Pancreas (tissue), 10 donors: Measurements from ENCODE around the gene UGT2B10. TPM values are rescaled to one million over a fixed set of nuclear protein-coding genes. Genes with fewer than 3 reads are reported as not detected.

ENCODE experiments used
- ATAC-seq, 4 donors: fragments of 200-7000 bp; cut with Tn5 transposase; one replicate each; pipeline versions ENCODE4 v1.8.0 to v1.9.1; 2020; ENCODE audit warnings: mild to moderate bottlenecking in 4 of 4, moderate library complexity in 4 of 4
- DNase-seq, 6 donors: peaks; one replicate each; pipeline ENCODE4 v3.0.0-alpha.2; 2020
- FAIRE-seq: peaks from 2 replicates; lab custom pipeline; 2012; peaks lifted over from hg19 to GRCh38; lab: Jason Lieb, UNC
- H3K27ac ChIP-seq, 4 donors: fragments of 200-600 bp; sonication (generic); 1 replicate in 3 of 4; 2 replicates in 1 of 4; pipeline versions ENCODE4 v1.5.0 to v1.8.0; 2020
- H3K27me3 ChIP-seq, 4 donors: fragments of 200-600 bp; one replicate each; pipeline ENCODE4 v1.8.0; 2021
- H3K36me3 ChIP-seq, 3 donors: fragments of 200-600 bp; sonication (generic) in 1 of 3; one replicate each; pipeline versions ENCODE4 v1.5.0 to v1.8.0; 2020 to 2021
- H3K4me1 ChIP-seq, 3 donors: fragments of 200-600 bp; one replicate each; pipeline ENCODE4 v1.8.0; 2021
- H3K4me3 ChIP-seq, 4 donors: fragments of 200-600 bp; sonication (generic) in 2 of 4; one replicate each; pipeline versions ENCODE4 v1.5.0 to v1.8.0; 2020 to 2021
- H3K9me3 ChIP-seq, 4 donors: fragments of 200-600 bp; one replicate each; pipeline ENCODE4 v1.8.0; 2021
- CTCF ChIP-seq, 4 donors: fragments of 200-600 bp; sonication (generic) in 3 of 4; IDR thresholded peaks; one replicate each; pipeline versions ENCODE4 v1.5.0 to v1.8.0; 2021; ENCODE audit warnings: antibody characterized with exemption in 4 of 4
- WGBS, 2 donors: extraction: QIAGEN DNeasy Blood & Tissue Kit; methylation state at CpG; one replicate each; pipeline ENCODE4 v1.1.7; 2013; 5-methylcytosine and 5-hydroxymethylcytosine counted together
- intact Hi-C, 3 donors: fragments of 100-400 bp; cut with DNase I; formaldehyde crosslinking; loops; one replicate each; pipeline versions ENCODE4 v1.11.1 to v1.14.2; 2022
- polyA plus RNA-seq, 2 donors: library from polyadenylated mRNA; stranded (reverse); fragments of 200-250 nt; gene quantifications; one replicate each; pipeline ENCODE4 v1.2.3, GENCODE V29; 2013
- total RNA-seq, 6 donors: library from RNA; stranded (reverse); fragmentation: NEBNext Ultra II Directional in 4 of 6; extraction: Animal tissue kit (Norgen Biotek cat#: 25700) in 4 of 6; gene quantifications; one replicate each; pipeline versions ENCODE4 v1.2.1 to v1.2.4, GENCODE V29; 2021 to 2023
- donor health status: healthy with polysubstance abuse.
- donor health status: DM: no; HTN: no; CAD: no; lungs with moderate emphysema.
- donor health status: DM: no; HTN: no; CAD: no.
- donor health status: control.
- donor health status: control.
- donor health status: Bipolar disorder and iron deficiency.
- donor health status: DM: yes; HTN: yes; CAD: no.
- donor health status: DM: no; HTN: no; CAD: no.
- donor health status: DM: no; HTN: no; CAD: no.
- donor health status: DM: yes; HTN: yes; CAD: no.

The UGT2B10 gene
- total and polyA plus RNA-seq, 8 donors = 0.25 TPM; not detected in 7

DNA sequence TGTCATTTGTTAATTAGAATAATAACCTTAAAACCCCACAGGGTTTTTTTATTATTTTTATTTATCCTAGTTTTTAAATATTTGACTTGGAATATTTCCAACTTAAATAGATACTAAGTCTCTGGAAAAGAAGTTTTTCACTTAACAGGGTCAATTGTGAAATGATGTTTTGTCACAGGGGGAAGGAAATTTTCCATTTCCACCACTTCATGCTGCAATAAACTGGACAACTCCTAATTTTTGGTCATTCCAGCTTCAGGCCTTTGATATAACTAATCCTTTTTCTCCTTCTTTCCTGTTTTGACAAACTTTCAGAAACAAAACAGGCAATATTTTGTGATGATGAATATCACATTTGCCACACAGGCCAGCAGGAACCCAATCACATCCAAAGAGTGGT is 45.3 kb downstream of the UGT2B10 start:
- TF ChIP-seq CTCF (IDR thresholded peaks at IDR 0.05) = no peak
- ATAC-seq (no peak), FAIRE-seq (no peak)

GRCh38 chr4:68864438-68865187 is 48.8 kb downstream of the UGT2B10 start:
- WGBS, 2 donors = 22 to 26% methylated on average over 6 of the region's 6 CpGs
- DNase-seq = peak in 4 of 6 donors; percentile 41 to 78 (median 60)
- TF ChIP-seq CTCF (IDR thresholded peaks at IDR 0.05) = no peak
- Histone ChIP-seq H3K27ac (peak overlapping the region; percentile 67 to 83 (median 74)), H3K9me3 (no peaks in the 10 kb centered on the region), H3K4me1 (peaks cover 10 to 66% (median 32%) of the 10 kb centered on the region in 3 donors), H3K36me3 (no peaks in the 10 kb centered on the region), H3K4me3 (peak overlapping the region in 1 of 4 donors; percentile 27), H3K27me3 (no peaks in the 10 kb centered on the region)
- peak; percentile 73 to 87 (median 85) for ATAC-seq
- peak; percentile 63 for FAIRE-seq
- intact Hi-C loops = no loop called here

More for the DNA sequence above, 45.3 kb downstream of the UGT2B10 start:
- Histone ChIP-seq H3K27me3 (no peaks in the 10 kb centered on the region), H3K36me3 (no peaks in the 10 kb centered on the region), H3K27ac (no peak overlapping the region), H3K9me3 (peaks cover 0 to 3% (median 0%) of the 10 kb centered on the region in 4 donors), H3K4me1 (peaks cover 4 to 46% (median 20%) of the 10 kb centered on the region in 3 donors), H3K4me3 (no peak overlapping the region)
- no peak for DNase-seq
- intact Hi-C loops = no loop called here

DNA sequence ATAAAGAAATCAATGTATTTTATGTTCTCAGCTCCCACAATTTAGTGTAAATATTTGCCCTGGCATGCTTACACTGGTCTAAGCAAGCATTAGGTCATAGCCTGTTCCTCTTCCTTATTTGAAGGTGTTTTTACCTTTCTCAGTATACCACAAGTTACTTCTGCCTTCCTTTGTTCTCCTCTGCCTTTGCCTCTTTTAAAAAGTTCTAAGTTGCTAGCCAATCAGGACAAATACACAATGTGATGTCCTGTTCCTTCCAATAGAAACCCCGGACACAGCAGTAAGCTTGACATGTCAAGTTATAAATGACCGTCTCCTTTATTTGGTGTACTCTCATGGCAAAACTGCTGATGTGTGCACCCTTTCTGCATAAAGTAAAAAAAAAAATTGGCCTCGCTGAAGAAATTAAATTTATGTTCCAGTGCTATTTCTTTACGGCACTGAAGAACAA is 49.4 kb downstream of the UGT2B10 start:
- intact Hi-C loops = no loop called here
- Histone ChIP-seq H3K36me3 (no peaks in the 10 kb centered on the region), H3K4me3 (no peak overlapping the region), H3K4me1 (peaks cover 10 to 63% (median 32%) of the 10 kb centered on the region in 3 donors), H3K27me3 (no peaks in the 10 kb centered on the region), H3K9me3 (no peaks in the 10 kb centered on the region), H3K27ac (peak overlapping the region; percentile 67 to 83 (median 74))
- 23 to 27% methylated on average over 4 of the region's 4 CpGs for WGBS, 2 donors
- DNase-seq (peak in 3 of 6 donors; percentile 19 to 50 (median 44)), FAIRE-seq (peak; percentile 32), ATAC-seq (peak; percentile 83 to 91 (median 85))
- TF ChIP-seq CTCF (IDR thresholded peaks at IDR 0.05) = no peak

GRCh38 chr4:68865760-68866159 is 50.0 kb downstream of the UGT2B10 start:
- FAIRE-seq (no peak), DNase-seq (no peak), ATAC-seq (peak; percentile 25 to 59 (median 48))
- TF ChIP-seq CTCF (IDR thresholded peaks at IDR 0.05) = no peak
- Histone ChIP-seq H3K4me1 (peaks cover 10 to 58% (median 32%) of the 10 kb centered on the region in 3 donors), H3K4me3 (no peak overlapping the region), H3K27ac (peak overlapping the region; percentile 67 to 83 (median 74)), H3K36me3 (no peaks in the 10 kb centered on the region), H3K9me3 (no peaks in the 10 kb centered on the region), H3K27me3 (no peaks in the 10 kb centered on the region)
- intact Hi-C loops = no loop called here
- 59 to 61% methylated on average over 5 of the region's 5 CpGs for whole genome bisulfite sequencing, 2 donors
